Left cardiac atrium (tissue), 4 donors: ENCODE data around the gene CPSF7. TPM values are rescaled to one million over a fixed set of nuclear protein-coding genes. Genes with fewer than 3 reads are reported as not detected.
"Not testable (repeated sequence)": the region's sequence is repeated elsewhere in the genome, so short reads cannot be mapped to it uniquely, and the experiment has no call there.

Experiments
- ATAC-seq, 2 donors: fragments of 200-7000 bp; cut with Tn5 transposase; one replicate each; pipeline ENCODE4 v1.9.1; 2020; ENCODE audit warnings: mild to moderate bottlenecking in 2 of 2, moderate library complexity in 2 of 2
- DNase-seq: peaks from one replicate; pipeline ENCODE4 v3.0.0-alpha.2; 2020
- intact Hi-C, 2 donors: fragments of 100-400 bp; cut with DNase I; formaldehyde crosslinking; loops; one replicate each; pipeline versions ENCODE4 v1.14.1 to v1.15.1; 2022 to 2023
- total RNA-seq, 2 donors: library from RNA; stranded (reverse); fragmentation: NEBNext Ultra II Directional; extraction: Animal tissue kit (Norgen Biotek cat#: 25700); gene quantifications; one replicate each; pipeline ENCODE4 v1.2.1, GENCODE V29; 2021
- donor health status: DM: no; HTN: yes; CAD: no.
- donor health status: DM: no; HTN: yes; CAD: no; lungs with severe emphysema.
- donor health status: DM: yes; HTN: yes; CAD: no.
- donor health status: Dilated cardiomyopathy.

CPSF7 gene
- total RNA-seq, 2 donors from 2014 or later, result 33.3 to 47.2 TPM

DNA sequence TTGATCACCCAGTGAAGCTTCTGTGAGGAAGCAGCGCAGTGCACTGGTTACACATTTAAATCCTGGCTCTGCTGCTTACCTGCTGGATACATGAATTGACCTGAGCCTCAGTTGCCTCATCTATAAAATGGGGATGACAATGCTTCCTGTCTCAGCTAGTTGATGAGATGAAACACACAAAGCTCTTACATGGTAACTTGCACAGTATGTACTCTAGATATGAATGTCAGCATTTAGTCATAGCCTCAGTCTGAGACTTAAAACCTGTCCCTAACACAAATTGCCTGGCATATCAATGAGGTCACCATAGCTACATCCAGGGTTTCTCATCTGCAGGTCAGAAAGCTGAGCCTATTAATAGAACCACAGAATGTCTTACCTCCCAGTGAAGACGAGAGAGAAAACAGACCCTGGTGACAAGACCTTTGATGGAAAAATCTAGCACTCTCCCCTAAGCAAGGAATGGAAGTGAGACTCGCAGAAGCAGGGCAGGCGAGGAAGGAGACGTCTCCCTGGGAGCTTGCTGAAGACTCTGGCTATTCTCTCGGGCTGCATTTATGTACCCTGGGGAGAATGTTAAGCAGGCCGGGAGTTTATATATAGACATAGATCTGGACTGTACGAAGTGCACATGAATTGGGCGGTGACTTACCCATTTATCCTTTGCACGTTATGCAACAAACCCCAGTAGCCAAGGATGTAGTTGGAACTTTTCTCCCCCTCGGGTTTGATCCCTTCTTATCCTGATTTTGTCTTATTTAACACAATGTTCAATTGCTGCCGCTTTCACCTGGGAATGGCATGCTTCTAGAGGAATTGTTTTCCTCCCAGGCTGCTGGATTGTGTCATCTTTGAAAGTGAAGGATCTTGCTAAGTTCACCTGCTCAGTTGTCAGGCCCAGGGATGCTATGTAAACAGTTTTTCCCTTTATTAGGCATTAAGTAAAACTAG, 18.1 kb upstream of the CPSF7 start:
- no peak for DNase-seq
- intact Hi-C loops, result loop anchor here (2.0 to 10.0 kb wide), 2 partner anchors 69 to 187 kb away; no protein-coding TSS in a partner anchor
- ATAC-seq, result peak; percentile 20 to 30

GRCh38 chr11:61446211-61446651, 16.5 kb upstream of the CPSF7 start:
- intact Hi-C loops, result loop anchor here (2.0 to 10.0 kb wide), 2 partner anchors 71 to 189 kb away; no protein-coding TSS in a partner anchor
- DNase-seq (peak; percentile 94), ATAC-seq (peak; percentile 93 to 94)

DNA sequence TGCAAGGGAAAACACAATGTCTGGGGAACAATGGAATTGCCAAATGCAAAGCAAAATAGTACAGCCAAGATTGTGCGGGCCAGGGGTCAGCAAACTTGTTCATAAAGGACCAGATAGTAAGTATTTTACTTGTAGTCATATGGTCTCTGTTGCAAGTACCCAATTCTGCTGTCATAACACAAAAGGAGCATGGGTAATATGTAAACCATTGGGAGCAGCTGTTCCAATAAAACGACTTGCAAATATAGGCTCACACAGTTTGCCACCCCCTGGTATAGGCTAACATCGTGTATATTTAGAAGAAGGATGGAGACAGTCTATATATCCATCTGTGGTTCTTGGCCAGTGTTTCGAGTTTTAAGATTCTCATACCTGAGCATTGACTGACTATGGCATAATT, 15.7 kb upstream of the CPSF7 start:
- DNase-seq (no peak), ATAC-seq (no peak)
- intact Hi-C loops, result loop anchor here in 1 of 2 donors (10.0 kb wide), 1 partner anchor 189 kb away; no protein-coding TSS in a partner anchor

DNA sequence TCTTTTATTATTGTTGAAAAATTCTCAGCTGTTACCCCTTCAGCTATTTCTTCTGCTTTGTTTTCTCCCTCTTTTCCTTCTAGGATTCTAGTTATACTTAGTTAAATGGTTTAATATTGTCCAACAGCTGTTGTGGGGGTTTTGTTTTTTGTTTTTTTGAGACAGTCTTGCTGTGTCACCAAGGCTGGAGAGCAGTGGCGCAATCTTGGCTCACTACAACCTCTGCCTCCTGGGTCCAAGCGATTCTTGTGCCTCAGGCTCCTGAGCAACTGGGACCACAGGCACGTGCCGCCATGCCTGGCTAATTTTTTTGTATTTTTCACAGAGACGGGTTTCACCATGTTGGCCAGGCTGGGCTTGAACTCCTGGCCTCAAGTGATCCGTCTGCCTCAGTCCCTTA, 12.8 kb upstream of the CPSF7 start:
- DNase-seq, result no peak
- intact Hi-C loops, result loop anchor here in 1 of 2 donors (10.0 kb wide), 1 partner anchor 192 kb away; no protein-coding TSS in a partner anchor
- ATAC-seq, result no peak

DNA sequence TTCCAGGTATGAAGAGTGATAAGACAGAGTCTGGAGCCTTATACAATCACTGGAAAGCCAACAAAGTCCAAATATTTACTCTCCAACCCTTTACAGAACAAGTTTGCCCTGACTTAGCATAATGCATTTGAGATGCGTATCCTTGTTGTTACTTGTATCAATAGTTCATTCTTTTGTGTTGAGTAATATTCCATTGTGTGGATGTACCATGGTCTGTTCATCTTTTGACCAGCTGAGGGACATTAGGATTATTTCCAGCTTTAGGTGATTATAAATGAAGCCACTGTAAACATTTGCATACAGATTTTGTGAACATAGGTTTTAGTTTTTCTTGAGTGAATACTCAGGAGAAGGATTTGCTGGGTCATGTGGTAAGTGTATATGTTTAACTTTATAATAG, 9.8 kb upstream of the CPSF7 start:
- intact Hi-C loops, result loop anchor here in 1 of 2 donors (10.0 kb wide), 1 partner anchor 195 kb away; no protein-coding TSS in a partner anchor

DNA sequence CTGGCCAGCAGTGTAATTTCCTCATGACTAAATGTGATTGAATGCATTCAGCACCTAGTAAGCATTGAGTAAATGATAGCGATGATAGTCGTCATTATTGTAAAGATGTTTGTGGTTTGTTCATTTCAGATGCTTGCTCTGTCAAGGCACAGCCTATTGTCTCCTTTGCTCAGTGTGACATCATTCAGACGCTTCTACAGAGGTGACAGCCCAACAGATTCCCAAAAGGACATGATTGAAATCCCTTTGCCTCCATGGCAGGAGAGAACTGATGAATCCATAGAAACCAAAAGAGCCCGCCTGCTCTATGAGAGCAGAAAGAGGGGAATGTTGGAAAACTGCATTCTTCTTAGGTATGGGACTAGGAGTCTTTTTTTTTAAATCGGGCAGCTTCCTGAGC, 7.7 kb upstream of the CPSF7 start:
- ATAC-seq (no peak), DNase-seq (no peak)
- intact Hi-C loops, result no loop called here

More for the DNA sequence above, 9.8 kb upstream of the CPSF7 start:
- ATAC-seq (no peak), DNase-seq (no peak)

DNA sequence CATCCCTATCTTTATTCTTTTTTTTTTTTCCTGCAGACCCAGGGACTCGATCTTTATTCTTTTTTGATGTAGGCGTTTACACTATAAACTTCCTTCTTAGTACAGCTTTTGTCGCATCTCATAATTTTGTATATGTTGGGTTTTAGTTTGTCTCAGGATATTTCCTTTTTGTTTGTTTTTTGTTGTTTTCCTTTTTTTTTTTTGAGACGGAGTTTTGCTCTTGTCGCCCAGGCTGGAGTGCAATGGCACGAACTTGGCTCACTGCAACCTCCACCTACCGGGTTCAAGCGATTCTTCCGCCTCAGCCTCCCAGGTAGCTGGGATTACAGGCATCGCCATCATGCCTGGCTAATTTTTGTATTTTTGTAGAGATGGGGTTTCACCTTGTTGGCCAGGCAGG, 1.1 kb upstream of the CPSF7 start:
- ATAC-seq, DNase-seq, intact Hi-C loops: not testable (repeated sequence)

- DNase-seq, result peak; percentile 76
These were observed 457 bp downstream of the CPSF7 start for GRCh38 chr11:61429346-61429690.

DNA sequence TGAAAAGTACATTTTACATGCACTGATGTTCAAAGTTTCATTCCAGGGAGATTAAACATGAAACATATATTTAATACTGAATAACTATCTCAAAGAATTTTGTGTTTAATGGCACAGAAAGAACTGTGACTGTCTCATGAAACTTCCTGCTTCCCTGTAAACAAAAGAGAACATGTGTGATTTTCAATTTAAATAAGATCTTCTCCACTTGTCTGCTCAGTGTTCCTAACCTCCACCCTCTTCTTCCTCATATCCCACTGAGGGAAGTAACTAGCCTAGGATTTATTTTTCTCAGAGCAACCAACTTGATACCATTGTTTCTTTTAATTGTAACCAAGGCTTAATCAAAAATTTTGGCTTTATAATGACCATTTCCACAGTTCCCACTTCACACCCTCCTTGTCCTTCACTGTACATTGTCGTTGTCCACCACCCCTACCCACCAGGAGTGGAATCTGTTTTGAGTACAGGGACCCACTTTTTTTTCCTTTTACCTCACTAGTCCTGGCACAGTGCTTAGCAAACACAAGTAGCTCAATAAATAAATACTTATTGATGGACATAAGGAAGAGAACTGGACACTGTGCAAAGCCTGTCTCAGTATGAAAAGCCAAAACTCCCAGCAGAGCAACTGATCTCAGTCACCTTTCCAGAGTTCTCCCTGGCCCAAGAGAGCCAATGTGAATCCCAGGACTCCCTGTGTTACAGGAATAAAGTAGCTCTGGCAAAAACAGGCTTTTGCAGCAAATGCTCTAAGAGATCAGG, 4.2 kb downstream of the CPSF7 start:
- intact Hi-C loops, result no loop called here
- ATAC-seq, result no peak
- no peak for DNase-seq

More at GRCh38 chr11:61429346-61429690, 457 bp downstream of the CPSF7 start:
- intact Hi-C loops, result no loop called here
- peak; percentile 82 to 89 for ATAC-seq

DNA sequence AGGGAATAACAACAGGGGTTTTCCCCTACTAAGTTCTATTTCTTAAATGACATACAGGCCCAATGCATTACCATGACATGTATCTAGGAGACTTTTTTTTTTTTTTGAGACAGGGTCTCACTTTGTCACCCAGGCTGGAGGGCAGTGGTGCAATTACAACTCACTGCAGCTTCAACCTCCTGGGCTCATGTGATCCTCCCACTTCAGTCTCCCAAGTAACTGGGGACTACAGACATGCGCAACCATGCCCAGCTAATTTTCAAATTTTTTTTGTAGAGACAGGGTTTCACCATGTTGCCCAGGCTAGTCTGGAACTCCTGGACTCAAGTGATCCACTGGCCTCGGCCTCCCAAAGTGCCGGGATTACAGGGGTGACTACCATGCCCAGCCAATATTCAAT, 7.5 kb downstream of the CPSF7 start:
- intact Hi-C loops, result no loop called here
- DNase-seq (no peak), ATAC-seq (no peak)

GRCh38 chr11:61418136-61418535, 11.6 kb downstream of the CPSF7 start:
- ATAC-seq (no peak), DNase-seq (no peak)
- intact Hi-C loops, result no loop called here

- DNase-seq (no peak), ATAC-seq (no peak)
- intact Hi-C loops, result no loop called here
These were observed 12.1 kb downstream of the CPSF7 start for GRCh38 chr11:61417670-61418069.

- ATAC-seq (no peak), DNase-seq (no peak)
- intact Hi-C loops, result no loop called here
These were observed 12.8 kb downstream of the CPSF7 start for GRCh38 chr11:61416941-61417340.

DNA sequence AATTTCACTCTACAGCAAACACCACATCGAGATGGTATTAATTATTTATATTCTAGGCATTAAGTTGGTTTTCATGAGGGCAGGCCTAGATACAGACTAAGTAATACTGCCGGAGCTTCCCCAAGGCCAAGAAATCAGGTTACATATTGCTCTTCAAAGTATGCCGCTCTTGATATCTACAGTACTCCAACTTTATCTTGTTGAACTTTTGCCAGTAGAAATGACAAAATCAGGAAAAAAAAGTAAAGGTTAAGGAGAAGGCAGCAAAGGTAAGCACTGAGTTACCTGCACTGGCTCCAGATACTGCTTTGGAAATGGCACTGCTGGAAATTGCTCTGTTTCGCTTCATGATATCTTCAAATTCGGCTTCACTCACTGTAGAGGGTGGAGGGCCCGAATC, 14.4 kb downstream of the CPSF7 start:
- ATAC-seq (no peak), DNase-seq (no peak)
- intact Hi-C loops, result no loop called here

- DNase-seq, result no peak
- intact Hi-C loops, result no loop called here
- ATAC-seq, result no peak
These were observed 15.2 kb downstream of the CPSF7 start for GRCh38 chr11:61414547-61414946.

GRCh38 chr11:61413496-61413895, 16.3 kb downstream of the CPSF7 start:
- no peak for DNase-seq
- ATAC-seq, result no peak
- intact Hi-C loops, result no loop called here

- DNase-seq, result no peak
- intact Hi-C loops, result no loop called here
- no peak for ATAC-seq
These were observed 18.2 kb downstream of the CPSF7 start for GRCh38 chr11:61411589-61411988.

DNA sequence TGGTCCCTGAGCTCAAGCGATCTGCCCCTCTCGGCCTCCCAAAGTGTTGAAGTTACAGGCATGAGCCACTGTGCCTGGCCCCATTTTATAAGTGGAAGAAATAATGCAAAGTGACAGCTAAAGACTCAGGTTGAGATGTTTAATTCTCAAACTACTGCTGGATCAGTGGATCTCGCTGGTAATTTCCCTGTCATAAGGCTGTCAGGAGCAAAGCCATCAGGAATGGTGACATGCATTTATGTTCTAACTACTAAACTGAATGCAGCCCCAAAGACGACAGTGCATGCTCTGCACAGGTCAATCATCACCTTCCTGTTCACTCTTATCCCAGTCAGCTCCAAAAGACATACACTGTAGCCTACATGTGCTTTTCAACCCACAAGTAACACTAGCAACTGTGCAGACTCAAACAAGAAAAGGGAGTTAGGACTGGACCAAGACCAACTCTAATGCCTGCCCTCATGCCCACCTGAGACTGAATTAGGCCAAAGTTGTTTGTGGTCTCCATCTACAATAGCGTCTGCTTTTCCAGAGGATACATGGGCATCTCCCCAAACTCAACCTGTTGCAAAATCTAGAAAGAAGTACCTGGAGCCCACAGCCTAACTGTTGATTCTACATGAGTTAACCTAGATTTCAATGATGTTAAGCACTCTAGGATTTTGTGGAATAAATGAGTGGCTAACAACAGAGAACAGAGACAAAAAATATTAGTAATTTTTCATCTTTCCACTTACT, 22.6 kb downstream of the CPSF7 start:
- intact Hi-C loops, result no loop called here
- ATAC-seq, result no peak
- DNase-seq, result no peak

DNA sequence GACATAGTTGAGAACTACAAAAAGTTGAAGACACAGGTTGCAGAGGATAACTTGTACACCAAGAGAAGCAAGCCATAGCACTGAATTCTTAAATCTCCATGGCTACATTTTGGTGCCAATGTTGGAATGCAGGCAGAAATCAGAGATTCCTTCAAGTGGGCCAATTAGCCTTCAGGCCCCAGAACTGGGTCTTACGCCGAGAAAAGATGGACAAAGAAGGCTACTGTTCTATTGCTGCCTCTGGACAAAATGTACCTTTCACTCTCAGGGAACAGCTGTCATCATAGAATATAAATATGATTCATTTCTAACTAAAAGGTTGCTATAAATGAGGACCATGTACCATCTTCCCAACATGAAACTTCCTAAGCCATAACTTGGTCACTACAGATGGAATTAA, 23.7 kb downstream of the CPSF7 start:
- intact Hi-C loops, result no loop called here
- ATAC-seq (no peak), DNase-seq (no peak)
